NT2/D1 (cell line): ENCODE measurements around the gene METTL16.

Experiments
- SUZ12 ChIP-seq: IDR thresholded peaks from 2 replicates; pipeline ENCODE4 v1.6.1; 2011; ENCODE audit not compliant: insufficient read length, insufficient read depth; ENCODE audit errors: extremely low read depth
- YY1 ChIP-seq: IDR thresholded peaks from 2 replicates; pipeline ENCODE4 v1.6.1; 2011; ENCODE audit not compliant: insufficient read length, insufficient read depth

- TF ChIP-seq YY1 (no peak), SUZ12 (no peak)
Measured at GRCh38 chr17:2398655-2399571, 112.8 kb downstream of the METTL16 start.
